Lower lobe of right lung (tissue), 2 donors: ENCODE measurements around the gene MXD4. TPM values are rescaled to one million over a fixed set of nuclear protein-coding genes. Genes with fewer than 3 reads are reported as not detected.

Source experiments
- ATAC-seq, 2 donors: fragments of 200-7000 bp; cut with Tn5 transposase; one replicate each; pipeline ENCODE4 v1.9.1; 2020 to 2022; ENCODE audit warnings: mild to moderate bottlenecking in 2 of 2, moderate library complexity in 2 of 2
- DNase-seq: peaks from one replicate; pipeline ENCODE4 v3.0.0-alpha.2; 2020
- H3K27ac ChIP-seq: fragments of 200-600 bp; one replicate; pipeline ENCODE4 v1.8.0; 2022
- H3K27me3 ChIP-seq: fragments of 200-600 bp; one replicate; pipeline ENCODE4 v1.8.0; 2022; ENCODE audit warnings: low read depth
- H3K36me3 ChIP-seq: fragments of 200-600 bp; one replicate; pipeline ENCODE4 v1.8.0; 2022; ENCODE audit warnings: mild to moderate bottlenecking
- H3K4me1 ChIP-seq: fragments of 200-600 bp; one replicate; pipeline ENCODE4 v1.8.0; 2022
- H3K4me3 ChIP-seq: fragments of 200-600 bp; one replicate; pipeline ENCODE4 v1.8.0; 2022; ENCODE audit warnings: mild to moderate bottlenecking
- H3K9me3 ChIP-seq: fragments of 200-600 bp; one replicate; pipeline ENCODE4 v1.8.0; 2022
- CTCF ChIP-seq: fragments of 200-600 bp; IDR thresholded peaks from one replicate; pipeline ENCODE4 v1.8.0; 2022; ENCODE audit warnings: antibody characterized with exemption, mild to moderate bottlenecking
- intact Hi-C: fragments of 100-400 bp; cut with DNase I; formaldehyde crosslinking; loops from one replicate; pipeline ENCODE4 v1.11.0; 2022
- total RNA-seq: library from RNA; stranded (reverse); fragmentation: NEBNext Ultra II Directional; extraction: Animal tissue kit (Norgen Biotek cat#: 25700); gene quantifications from one replicate; pipeline ENCODE4 v1.2.1, GENCODE V29; 2021
- donor health status: DM: no; HTN: yes; CAD: no; lungs with severe emphysema.

MXD4 gene
- total RNA-seq, 1 donor from 2014 or later, result 74.3 TPM

- Histone ChIP-seq H3K27ac (no peak overlapping the region), H3K4me1 (no peaks in the 10 kb centered on the region), H3K27me3 (no peaks in the 10 kb centered on the region), H3K36me3 (peaks cover 6% of the 10 kb centered on the region), H3K9me3 (no peaks in the 10 kb centered on the region), H3K4me3 (no peak overlapping the region)
- TF ChIP-seq CTCF, result no peak
- intact Hi-C loops, result no loop called here
- DNase-seq (no peak), ATAC-seq (no peak)
These were observed 38.7 kb upstream of the MXD4 start for GRCh38 chr4:2300431-2301224.

GRCh38 chr4:2299794-2300193 is 37.9 kb upstream of the MXD4 start:
- no peak for DNase-seq
- Histone ChIP-seq H3K4me3 (no peak overlapping the region), H3K4me1 (no peaks in the 10 kb centered on the region), H3K9me3 (no peaks in the 10 kb centered on the region), H3K27ac (no peak overlapping the region), H3K27me3 (no peaks in the 10 kb centered on the region), H3K36me3 (peaks cover 6% of the 10 kb centered on the region)
- no peak for ATAC-seq
- no peak for TF ChIP-seq CTCF
- intact Hi-C loops, result no loop called here

GRCh38 chr4:2298532-2298991 is 36.7 kb upstream of the MXD4 start:
- H3K27me3 ChIP-seq, result no peaks in the 10 kb centered on the region
- no peak overlapping the region for H3K27ac ChIP-seq
- H3K9me3 ChIP-seq, result no peaks in the 10 kb centered on the region
- ATAC-seq, result no peak
- H3K4me1 ChIP-seq, result no peaks in the 10 kb centered on the region
- peaks cover 6% of the 10 kb centered on the region for H3K36me3 ChIP-seq
- no peak for TF ChIP-seq CTCF
- no peak overlapping the region for H3K4me3 ChIP-seq
- DNase-seq, result no peak
- intact Hi-C loops, result no loop called here

- H3K36me3 ChIP-seq, result peaks cover 6% of the 10 kb centered on the region
- no peak for TF ChIP-seq CTCF
- H3K9me3 ChIP-seq, result no peaks in the 10 kb centered on the region
- DNase-seq (no peak), ATAC-seq (no peak)
- no peak overlapping the region for H3K27ac ChIP-seq
- no peak overlapping the region for H3K4me3 ChIP-seq
- no peaks in the 10 kb centered on the region for H3K4me1 ChIP-seq
- intact Hi-C loops, result no loop called here
- no peaks in the 10 kb centered on the region for H3K27me3 ChIP-seq
These were observed 36.0 kb upstream of the MXD4 start for GRCh38 chr4:2297606-2298531.

- H3K9me3 ChIP-seq, result no peaks in the 10 kb centered on the region
- peak in 1 of 2 donors; percentile 9 for ATAC-seq
- DNase-seq, result no peak
- TF ChIP-seq CTCF, result no peak
- intact Hi-C loops, result no loop called here
- no peaks in the 10 kb centered on the region for H3K27me3 ChIP-seq
- no peak overlapping the region for H3K4me3 ChIP-seq
- H3K4me1 ChIP-seq, result no peaks in the 10 kb centered on the region
- H3K36me3 ChIP-seq, result peaks cover 6% of the 10 kb centered on the region
- H3K27ac ChIP-seq, result no peak overlapping the region
These were observed 35.0 kb upstream of the MXD4 start for GRCh38 chr4:2296631-2297601.
